Kidney epithelial cell (primary cell): ENCODE measurements around the gene XRN2. TPM values are rescaled to one million over a fixed set of nuclear protein-coding genes. Genes with fewer than 3 reads are reported as not detected.

Experiments
- DNase-seq: peaks from one replicate; pipeline ENCODE4 v3.0.0-alpha.2; 2010; ENCODE audit warnings: low read depth
- H3K27me3 ChIP-seq: 2 replicates; pipeline ENCODE4 v1.6.0; 2011; ENCODE audit warnings: low read length; ENCODE audit not compliant: control insufficient read depth, insufficient read depth
- H3K36me3 ChIP-seq: 2 replicates; pipeline ENCODE4 v1.5.1; 2011; ENCODE audit warnings: low read length; ENCODE audit not compliant: control insufficient read depth, insufficient read depth
- H3K4me3 ChIP-seq: 2 replicates; pipeline ENCODE4 v1.5.1; 2011; ENCODE audit warnings: low read depth, mild to moderate bottlenecking, control low read depth, low read length
- total RNA-seq: library from RNA; depleted of rRNA; stranded (reverse); fragments of >200 nt; gene quantifications from 2 replicates; pipeline ENCODE4 v1.2.3, GENCODE V29; 2015
- TF ChIP-seq, protein P1 (sequence below): IDR thresholded peaks from 2 replicates; pipeline ENCODE4 v1.5.1; 2011; ENCODE audit warnings: mild to moderate bottlenecking, moderate library complexity, low read length, control low read depth, inconsistent platforms; ENCODE audit not compliant: insufficient read depth, poor library complexity, severe bottlenecking

The XRN2 gene
- total RNA-seq, 1 donor from 2014 or later = 107 TPM

DNA sequence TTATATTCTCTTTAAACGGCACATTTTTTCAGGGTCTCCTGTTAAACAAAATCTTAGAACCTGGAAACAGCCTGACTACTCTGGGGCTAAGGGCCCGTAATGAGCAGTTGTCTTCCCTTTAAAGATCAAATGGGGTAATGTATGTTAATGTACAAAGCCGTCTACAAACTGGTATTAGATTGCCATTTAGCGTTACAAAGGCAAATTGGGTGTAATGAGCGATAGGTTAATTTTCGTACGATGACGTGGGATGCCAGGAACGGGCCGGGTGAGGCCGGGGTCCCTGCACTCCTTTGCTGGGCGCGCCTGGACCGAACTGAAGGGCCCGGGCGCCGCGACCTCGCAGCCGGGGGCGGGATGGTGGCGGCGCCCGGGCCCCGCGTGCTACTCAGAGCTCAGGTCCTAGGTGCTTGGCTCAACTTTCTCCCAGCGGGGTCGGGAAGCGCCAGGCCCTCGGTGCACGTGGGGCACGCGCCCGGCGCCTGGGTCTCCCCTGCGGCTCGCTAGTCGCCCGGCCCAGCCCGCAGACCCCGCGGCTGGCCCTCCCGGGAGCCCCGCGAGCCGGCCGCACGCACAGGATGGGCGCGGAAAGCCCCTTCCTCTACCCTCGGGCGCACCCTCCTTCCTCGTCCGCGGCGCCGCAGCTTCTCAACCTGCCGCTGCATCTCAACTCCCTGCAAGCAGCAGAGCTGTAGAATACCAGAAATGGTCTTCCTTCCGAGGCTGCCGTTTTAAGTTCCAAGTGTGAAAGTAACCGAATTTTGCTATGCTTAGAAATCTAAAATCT, 88.2 kb downstream of the XRN2 start:
- H3K36me3 ChIP-seq = no peaks in the 10 kb centered on the region
- H3K27me3 ChIP-seq = peaks cover 43% of the 10 kb centered on the region
- TF ChIP-seq, protein P1, sequence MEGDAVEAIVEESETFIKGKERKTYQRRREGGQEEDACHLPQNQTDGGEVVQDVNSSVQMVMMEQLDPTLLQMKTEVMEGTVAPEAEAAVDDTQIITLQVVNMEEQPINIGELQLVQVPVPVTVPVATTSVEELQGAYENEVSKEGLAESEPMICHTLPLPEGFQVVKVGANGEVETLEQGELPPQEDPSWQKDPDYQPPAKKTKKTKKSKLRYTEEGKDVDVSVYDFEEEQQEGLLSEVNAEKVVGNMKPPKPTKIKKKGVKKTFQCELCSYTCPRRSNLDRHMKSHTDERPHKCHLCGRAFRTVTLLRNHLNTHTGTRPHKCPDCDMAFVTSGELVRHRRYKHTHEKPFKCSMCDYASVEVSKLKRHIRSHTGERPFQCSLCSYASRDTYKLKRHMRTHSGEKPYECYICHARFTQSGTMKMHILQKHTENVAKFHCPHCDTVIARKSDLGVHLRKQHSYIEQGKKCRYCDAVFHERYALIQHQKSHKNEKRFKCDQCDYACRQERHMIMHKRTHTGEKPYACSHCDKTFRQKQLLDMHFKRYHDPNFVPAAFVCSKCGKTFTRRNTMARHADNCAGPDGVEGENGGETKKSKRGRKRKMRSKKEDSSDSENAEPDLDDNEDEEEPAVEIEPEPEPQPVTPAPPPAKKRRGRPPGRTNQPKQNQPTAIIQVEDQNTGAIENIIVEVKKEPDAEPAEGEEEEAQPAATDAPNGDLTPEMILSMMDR = no peak
- no peak overlapping the region for H3K4me3 ChIP-seq
- no peak for DNase-seq

DNA sequence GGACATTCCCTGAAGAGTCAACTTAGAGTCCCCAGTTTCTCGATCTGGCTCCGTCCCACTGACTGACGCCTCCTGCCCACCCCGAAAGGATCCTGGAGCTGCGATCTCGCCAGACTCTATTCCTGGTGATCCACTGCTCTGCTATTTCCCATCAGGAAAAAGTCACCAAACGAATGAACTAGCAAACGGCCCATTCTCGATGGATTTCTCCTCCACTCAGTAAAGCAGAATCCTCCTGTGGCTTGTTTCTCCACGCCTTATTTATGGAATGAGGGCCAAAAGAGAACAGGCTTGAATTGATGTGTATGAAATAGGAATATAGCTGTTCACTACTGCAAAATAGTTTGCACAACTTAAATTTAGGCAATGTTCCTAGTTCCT, 88.8 kb downstream of the XRN2 start:
- Histone ChIP-seq H3K27me3 (peaks cover 48% of the 10 kb centered on the region), H3K36me3 (no peaks in the 10 kb centered on the region), H3K4me3 (no peak overlapping the region)
- TF ChIP-seq, protein P1 = no peak
- no peak for DNase-seq

DNA sequence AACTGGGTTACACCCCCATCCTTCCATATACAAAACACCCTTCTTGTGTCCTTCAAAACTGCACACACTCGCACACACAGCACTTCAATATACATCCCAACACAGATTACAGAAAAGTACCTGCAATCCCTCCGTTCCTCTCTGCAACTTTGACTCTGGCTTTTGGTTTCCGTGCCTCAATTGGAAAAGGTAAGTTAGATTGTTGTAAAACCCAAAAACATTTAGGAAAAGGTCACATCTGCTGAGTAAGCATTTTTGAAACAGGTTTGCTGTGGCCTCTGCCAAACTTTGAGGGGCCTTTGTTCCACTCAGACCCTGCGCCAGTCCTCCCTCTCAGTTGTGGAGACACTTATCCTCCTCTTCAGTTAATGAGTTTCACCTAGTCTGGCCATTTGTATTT, 90.0 kb downstream of the XRN2 start:
- Histone ChIP-seq H3K27me3 (peaks cover 60% of the 10 kb centered on the region), H3K4me3 (no peak overlapping the region), H3K36me3 (no peaks in the 10 kb centered on the region)
- TF ChIP-seq, protein P1 = no peak
- DNase-seq = no peak

DNA sequence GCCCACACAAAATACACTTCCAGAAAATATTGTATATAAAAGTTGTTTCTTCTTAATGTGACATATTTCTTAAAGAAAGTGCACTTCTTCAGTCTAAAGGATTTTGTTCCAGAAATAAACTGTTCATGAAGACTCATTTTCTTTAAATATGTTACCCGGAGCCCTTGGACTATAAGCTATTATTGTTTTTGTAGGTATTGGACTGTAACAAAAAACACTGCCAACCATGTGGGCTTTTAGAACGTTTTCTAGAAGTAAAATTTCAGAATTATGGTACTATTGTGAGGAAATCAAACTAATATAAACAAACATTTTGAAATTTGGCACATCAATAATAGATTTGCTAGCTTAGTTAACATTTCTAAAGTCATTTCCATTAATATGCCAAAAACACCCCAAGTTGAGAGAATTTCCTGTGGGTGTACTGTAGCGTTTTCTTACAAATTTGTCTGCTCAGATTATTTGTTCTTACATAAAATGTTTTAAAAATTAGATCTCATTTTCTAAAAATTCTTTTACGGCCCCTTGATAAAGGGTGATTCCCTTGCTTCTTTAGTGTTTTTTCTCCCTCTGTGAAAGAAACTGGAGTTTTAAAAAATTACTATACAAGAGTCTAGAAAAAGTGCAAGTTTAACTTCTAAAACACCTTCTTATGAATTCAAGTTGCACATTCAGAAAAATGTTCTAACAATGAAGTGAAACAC, 90.8 kb downstream of the XRN2 start:
- TF ChIP-seq, protein P1 = no peak
- no peak overlapping the region for H3K4me3 ChIP-seq
- no peak for DNase-seq
- H3K36me3 ChIP-seq = no peaks in the 10 kb centered on the region
- H3K27me3 ChIP-seq = peaks cover 62% of the 10 kb centered on the region

DNA sequence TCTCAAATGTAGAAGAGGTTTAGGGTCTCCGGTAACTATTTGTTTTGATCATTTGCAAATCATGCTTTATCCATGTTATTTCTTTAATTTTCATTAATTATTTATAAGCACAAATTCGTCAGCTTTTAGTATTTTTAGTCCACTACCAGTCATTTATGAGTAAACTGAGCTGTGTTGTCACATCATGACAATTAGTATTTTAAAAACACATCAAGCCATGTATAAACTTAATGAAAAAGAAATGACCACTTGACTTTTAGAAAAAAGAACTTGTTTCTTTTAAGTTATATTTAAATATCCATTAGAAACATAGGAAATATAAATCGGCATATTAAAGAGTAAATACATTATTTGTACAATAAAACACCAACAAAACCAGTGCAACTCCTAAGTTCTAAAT, 91.4 kb downstream of the XRN2 start:
- Histone ChIP-seq H3K36me3 (no peaks in the 10 kb centered on the region), H3K27me3 (peaks cover 65% of the 10 kb centered on the region), H3K4me3 (no peak overlapping the region)
- no peak for DNase-seq
- TF ChIP-seq, protein P1 = no peak
